Measurements from ENCODE around the gene ME2.
"Not testable (repeated sequence)": the region's sequence is repeated elsewhere in the genome, so short reads cannot be mapped to it uniquely, and the experiment has no call there.

Gene ME2

DNA sequence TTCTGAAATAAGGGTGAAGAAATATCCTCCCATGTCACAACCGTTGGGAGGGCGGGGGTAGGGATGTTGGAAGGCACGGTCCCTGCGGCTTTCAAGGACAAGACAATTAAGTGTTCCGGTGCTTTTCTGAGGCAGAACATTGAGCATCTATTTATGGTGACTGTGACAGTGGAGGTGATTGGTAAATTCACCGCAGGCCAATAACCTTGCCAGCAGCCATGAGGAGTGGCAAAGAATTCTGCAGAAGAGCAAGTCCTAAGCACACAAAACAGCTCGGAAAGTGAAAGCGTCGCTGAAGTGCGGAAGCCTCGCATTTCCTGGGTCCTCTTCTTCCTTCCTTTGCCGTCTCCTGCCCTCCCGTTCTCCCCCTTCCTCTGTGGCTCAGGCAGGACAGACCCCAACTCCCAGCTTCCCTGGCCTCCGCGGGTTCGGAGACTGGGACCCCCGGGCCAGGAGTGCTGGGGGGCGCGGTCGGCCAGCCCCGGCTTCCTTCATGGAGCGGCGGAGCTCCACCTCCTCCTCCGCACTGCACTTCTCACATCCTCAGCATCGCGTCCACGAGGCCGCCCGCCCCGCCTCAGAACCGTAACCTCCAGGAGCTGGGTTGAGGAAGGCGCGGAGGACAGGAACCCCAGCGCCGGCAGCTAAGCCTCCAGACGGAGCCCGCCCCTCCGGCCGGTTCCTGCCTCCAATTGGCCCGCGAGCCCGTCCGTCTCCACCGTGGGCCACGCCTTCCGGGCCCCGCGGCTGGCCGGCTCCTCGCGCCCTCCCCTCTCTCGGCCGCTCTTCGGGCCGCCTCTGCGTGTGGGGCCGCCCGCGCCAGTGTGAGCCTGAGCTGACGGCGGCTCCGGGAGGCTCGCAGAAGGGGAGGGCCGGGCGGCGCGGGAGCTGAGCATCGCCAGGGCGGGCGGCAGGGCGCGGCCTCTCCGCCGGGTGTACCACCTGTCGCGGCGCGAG is at the start of gene ME2:
Gene ME2, plus strand, starts transcription at position 774 of the 957 bp plus-strand sequence. CDS start 16,703 bp downstream, outside the sequence.
- in situ Hi-C loops (cut with MboI; ENCODE audit: low sequenced_read_pairs) = no loop called here

DNA sequence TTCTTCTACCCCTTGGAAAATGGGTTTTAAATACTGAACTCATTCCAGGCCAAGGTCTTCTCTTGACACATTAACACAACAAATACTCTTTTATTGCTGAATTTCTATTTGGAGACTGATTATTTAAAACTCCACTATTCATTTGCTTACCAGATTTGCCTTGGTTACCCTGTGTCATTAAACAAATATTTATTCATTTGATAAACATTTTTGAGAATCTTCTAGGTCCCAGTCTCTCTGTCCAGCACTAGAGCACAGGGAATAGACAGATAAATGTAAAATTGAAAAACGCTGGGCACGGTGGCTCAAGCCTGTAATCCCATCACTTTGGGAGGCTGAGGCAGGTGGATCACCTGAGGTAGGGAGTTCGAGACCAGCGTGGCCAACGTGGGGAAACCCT is 49.3 kb upstream of the ME2 start:
- in situ Hi-C loops (cut with MboI; ENCODE audit: low sequenced_read_pairs) = no loop called here

GRCh38 chr18:50830544-50830943 is 48.4 kb upstream of the ME2 start:
- in situ Hi-C loops (cut with MboI; ENCODE audit: low sequenced_read_pairs) = no loop called here

DNA sequence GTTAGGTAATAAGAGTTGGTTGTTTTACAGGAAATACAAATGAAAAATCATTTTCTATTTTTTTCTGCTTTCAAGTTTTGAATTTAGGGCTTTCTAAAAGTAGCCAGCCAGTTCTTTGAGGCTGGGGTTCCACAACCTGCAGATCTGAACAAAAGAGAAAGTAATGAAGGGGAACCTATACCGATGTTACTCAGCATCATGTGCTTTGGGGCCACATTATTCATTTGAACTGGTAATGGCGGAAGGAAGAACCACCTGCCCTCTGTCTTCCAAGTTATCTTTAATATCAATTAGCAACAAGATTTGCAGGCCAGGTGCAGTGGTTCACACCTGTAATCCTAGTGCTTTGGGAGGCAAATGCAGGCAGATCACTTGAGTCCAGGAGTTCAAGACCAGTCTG is 46.2 kb upstream of the ME2 start:
- in situ Hi-C loops (cut with MboI; ENCODE audit: low sequenced_read_pairs) = no loop called here

GRCh38 chr18:50833496-50833895 is 45.4 kb upstream of the ME2 start:
- in situ Hi-C loops (cut with MboI; ENCODE audit: low sequenced_read_pairs) = not testable (repeated sequence)

DNA sequence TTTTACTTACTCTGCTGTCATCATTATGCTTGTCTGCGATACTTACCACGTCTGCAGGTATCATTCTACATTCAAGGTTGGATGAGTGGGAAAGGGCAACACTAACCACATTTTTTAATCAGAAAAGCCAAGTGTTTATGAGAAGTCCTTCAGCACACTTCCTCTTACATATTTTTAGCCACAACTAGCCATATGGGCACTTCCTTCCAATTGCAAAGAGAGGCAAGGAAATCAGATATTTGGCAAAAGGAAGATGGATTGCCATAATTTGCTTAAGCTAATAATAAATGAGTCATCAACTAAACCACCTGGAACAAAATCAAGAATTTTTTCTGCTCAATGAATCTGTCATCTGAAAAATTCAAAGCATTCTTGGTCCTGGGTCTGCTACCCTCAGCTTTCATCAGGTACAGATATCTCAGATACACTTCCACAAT is 42.4 kb upstream of the ME2 start:
- in situ Hi-C loops (cut with MboI; ENCODE audit: low sequenced_read_pairs) = no loop called here

DNA sequence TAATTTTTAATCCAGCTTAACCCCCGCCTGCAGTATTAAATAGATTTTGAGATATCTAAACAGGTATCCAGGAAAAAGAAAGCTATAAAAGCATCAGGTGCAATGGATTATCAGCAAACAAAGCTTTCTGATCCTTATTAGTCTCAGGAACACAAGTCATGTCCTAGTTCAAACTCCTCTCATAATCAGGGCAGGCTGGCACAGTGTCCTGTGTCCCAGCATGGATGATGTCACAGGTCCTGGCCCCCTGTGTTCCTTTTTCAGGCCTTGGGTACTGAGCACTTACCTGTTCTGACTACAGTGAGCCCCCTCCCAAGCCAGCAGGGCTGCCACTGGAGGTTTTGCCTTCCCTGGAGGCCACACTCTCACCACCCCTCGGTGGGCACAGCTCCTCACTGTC is 39.6 kb upstream of the ME2 start:
- in situ Hi-C loops (cut with MboI; ENCODE audit: low sequenced_read_pairs) = no loop called here

DNA sequence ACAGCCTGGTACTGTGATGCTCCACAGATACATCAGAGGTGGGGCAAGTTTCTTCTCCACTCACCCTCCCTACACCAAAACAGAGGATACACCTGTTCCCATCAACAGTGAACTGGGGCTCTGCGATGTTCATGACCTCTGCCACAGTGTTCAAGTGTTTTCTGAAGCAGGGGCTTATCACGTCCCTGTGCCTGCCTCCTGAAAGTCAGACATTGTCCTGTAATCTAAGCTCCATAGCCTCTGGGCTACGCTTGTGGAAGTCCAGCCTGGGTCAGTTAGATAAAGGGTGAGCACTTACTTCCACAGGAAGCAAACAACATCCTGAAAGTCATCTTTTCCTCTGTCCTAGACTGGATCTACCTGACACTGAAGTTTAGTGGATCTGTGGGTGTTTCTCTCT is 38.9 kb upstream of the ME2 start:
- in situ Hi-C loops (cut with MboI; ENCODE audit: low sequenced_read_pairs) = no loop called here

GRCh38 chr18:50842846-50843245 is 36.1 kb upstream of the ME2 start:
- in situ Hi-C loops (cut with MboI; ENCODE audit: low sequenced_read_pairs) = no loop called here

GRCh38 chr18:50844554-50844953 is 34.4 kb upstream of the ME2 start:
- in situ Hi-C loops (cut with MboI; ENCODE audit: low sequenced_read_pairs) = no loop called here

DNA sequence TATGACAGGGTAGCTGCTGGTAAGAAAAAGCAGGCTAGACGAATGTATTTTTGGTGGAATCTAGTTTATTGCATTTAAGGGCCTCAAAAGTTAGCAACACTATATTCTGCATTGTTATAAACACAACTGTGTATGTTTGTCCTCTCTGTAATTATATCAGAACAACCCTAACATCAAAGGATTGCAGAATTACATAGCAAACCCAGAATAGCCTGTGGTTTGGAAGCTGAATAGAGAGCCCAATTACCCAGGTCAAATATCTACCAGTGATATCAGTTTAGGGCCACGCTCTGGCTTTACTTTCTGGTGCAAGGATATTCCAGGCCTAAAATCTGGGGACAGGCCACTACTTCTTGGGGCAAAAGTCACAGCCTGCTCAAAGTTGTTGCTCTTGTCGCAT is 34.0 kb upstream of the ME2 start:
- in situ Hi-C loops (cut with MboI; ENCODE audit: low sequenced_read_pairs) = no loop called here

DNA sequence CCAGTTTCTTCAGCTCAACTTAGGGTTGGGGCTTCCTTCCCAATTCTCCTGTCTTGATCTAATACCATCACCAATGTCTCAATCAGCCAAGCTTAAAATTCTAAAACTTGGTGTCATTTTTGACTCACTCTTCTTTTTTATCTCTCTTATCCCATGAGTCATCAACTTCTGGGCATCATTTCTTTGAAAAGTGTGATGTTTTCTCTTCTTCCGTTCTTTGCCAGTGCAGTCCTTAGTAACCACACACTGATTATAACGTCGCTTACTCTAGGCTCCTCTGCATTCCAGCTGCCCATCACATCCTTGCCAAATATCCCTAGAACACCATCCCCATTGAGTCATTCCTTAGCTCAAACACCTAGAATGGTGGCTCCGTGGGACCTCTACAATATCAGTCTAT is 31.7 kb upstream of the ME2 start:
- in situ Hi-C loops (cut with MboI; ENCODE audit: low sequenced_read_pairs) = no loop called here

DNA sequence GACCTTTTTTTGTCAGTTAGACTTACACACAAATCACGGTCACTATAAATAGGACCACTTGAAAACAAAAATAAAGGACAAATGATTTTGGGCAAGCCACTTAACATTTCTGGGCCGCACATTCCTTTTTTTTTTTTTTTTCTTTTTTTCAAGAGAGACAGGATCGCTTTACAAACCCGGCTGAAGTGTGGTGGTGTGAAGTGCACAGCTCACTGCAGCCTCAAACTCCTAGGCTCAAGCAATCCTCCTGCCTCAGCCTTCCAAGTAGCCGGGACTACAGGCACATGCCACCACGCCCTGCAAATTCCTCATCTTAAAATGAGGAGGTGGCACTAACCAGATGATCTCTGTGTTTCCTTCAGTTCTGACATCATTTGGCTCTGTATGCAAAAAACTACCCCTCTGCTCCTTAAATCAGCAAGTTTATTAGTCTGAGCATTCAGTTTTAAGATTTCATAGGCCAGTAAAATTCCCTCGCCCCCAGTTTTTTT is 30.8 kb upstream of the ME2 start:
- in situ Hi-C loops (cut with MboI; ENCODE audit: low sequenced_read_pairs) = no loop called here

DNA sequence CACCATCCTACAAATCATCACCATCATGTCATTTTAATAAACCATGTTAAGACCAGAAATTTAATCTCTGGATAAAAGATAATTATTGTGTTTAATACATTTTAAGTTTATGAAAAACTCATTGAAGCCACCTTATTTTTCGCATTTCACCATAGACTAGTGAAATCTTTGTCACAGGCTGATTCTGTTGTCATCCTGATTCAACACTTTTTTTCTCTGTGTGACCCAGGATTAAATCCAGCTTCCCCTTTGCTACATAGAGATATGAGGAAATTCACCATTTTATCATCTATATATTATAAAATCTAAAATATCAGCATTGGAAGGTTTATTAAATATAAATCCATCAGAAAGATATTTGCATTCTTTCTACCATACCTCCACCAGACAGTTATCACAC is 29.9 kb upstream of the ME2 start:
- in situ Hi-C loops (cut with MboI; ENCODE audit: low sequenced_read_pairs) = no loop called here

DNA sequence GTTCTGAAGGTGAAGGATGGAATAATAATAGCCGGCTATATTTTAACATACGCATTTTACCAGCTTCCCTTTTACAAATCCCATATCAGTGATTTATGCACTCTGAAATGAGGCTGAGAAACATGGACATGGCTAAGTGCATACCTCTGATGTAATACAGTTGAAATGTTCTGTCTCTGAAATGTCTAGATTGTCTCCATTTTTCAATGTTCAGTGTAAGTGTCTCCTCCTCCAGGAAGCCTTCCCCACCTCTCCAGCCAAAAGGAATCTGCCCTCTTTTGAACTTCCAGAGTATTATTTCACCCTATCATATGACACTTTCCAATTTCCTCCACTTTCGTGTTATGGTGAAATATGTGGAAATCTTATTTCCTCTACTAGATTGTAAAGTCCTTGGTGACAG is 29.5 kb upstream of the ME2 start:
- in situ Hi-C loops (cut with MboI; ENCODE audit: low sequenced_read_pairs) = no loop called here

DNA sequence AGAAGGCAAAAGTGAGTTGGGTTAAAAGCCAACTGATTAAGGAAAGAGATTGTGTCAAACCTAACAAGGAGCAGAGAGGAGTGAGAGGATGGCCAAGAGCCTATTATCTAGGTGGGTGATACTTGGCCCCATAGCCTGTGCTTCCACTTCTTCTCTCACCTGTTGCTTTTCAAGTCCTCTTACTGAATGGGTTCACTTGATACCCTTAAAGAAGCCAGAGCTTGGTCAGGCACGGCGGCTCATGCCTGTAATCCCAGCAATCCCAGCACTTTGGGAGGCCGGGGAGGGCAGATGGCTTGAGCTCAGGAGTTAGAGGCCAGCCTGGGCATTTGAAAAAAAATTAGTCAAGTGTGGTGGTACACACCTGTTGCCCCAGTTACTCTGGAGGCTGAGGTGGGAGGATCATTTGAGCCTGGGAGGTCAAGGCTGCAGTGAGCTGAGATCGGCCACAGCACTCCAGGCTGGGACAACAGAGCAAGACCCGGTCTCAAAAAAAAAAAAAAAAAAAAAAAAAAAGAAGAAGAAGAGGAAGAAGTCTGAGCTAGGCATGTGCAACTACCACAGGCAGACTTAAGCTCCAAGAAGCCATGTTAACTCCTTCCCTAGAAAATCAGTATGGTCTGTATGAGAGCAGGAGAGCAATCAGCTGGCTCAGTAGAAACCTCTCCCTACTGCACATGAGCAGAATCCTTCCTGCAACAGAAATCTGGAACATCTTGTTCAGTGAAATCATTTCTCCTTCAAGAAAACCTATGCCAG is 28.4 kb upstream of the ME2 start:
- in situ Hi-C loops (cut with MboI; ENCODE audit: low sequenced_read_pairs) = no loop called here

DNA sequence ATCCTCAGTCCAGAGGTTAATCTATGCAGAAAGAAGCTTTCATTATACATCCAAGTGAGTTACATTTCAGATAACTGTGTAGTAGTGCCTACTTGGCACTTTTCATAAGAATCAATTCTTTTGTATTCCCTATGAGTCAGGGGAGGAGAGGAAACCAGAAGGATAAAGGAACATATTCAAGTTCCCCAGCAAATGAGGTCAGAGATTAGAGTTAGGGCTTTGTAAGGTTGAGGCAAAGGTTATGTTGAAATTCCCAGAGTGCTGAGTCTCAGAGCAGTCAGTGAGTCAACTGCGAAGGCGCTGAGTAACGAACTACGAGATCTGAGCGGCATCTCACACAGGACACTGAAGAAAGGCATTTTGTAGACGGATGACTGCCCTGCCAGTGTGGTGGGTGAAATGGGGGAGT is 25.1 kb upstream of the ME2 start:
- in situ Hi-C loops (cut with MboI; ENCODE audit: low sequenced_read_pairs) = no loop called here

GRCh38 chr18:50855976-50856757 is 22.8 kb upstream of the ME2 start:
- in situ Hi-C loops (cut with MboI; ENCODE audit: low sequenced_read_pairs) = no loop called here

- in situ Hi-C loops (cut with MboI; ENCODE audit: low sequenced_read_pairs) = not testable (repeated sequence)
Measured at GRCh38 chr18:50857166-50857565, 21.8 kb upstream of the ME2 start.

DNA sequence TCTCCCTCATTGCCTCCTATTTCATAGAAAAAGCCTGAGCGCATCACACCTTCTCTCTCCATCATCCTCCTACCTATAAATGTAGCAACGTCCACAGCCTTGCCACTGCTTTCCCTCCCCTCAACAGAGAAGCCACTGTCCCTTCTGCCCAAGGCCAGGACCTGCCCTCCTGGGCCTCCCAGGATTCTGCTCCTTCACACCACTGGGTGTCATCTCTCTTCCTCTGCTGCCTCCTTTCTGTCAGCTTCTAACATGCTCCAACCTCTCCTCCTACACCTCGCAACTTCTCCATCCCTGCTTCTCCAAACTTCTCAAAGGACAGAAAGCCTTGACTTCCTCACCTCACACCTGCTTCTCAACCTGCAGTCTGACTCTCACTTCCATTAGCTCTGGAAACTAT is 21.2 kb upstream of the ME2 start:
- in situ Hi-C loops (cut with MboI; ENCODE audit: low sequenced_read_pairs) = no loop called here

Measured in hTERT RPE-1 (cell line).